Ovary (tissue), 9 donors: Measurements from ENCODE around the gene TET2. TPM values are rescaled to one million over a fixed set of nuclear protein-coding genes. Genes with fewer than 3 reads are reported as not detected.

ENCODE experiments used
- DNase-seq, 5 donors: peaks; one replicate each; pipeline ENCODE4 v3.0.0-alpha.2; 2019 to 2020
- H3K27ac ChIP-seq, 2 donors: fragments of 200-600 bp; one replicate each; pipeline versions ENCODE4 v1.5.1 to v1.8.0; 2019 to 2022
- H3K27me3 ChIP-seq: fragments of 200-600 bp; one replicate; pipeline ENCODE4 v1.8.0; 2022
- H3K36me3 ChIP-seq: fragments of 200-600 bp; sonication (generic); one replicate; pipeline ENCODE4 v1.5.1; 2019
- H3K4me1 ChIP-seq: one replicate; pipeline ENCODE4 v1.8.1; 2013; ENCODE audit warnings: mild to moderate bottlenecking, moderate library complexity; ENCODE audit not compliant: insufficient read depth
- H3K4me3 ChIP-seq: fragments of 200-600 bp; sonication (generic); one replicate; pipeline ENCODE4 v1.5.1; 2017
- H3K9me3 ChIP-seq, 2 donors: fragments of 200-600 bp in 1 of 2; sonication (generic) in 1 of 2; one replicate each; pipeline versions ENCODE4 v1.5.1 to v1.8.1; 2013 to 2019; ENCODE audit warnings: mild to moderate bottlenecking in 1 of 2, moderate library complexity in 1 of 2
- EP300 ChIP-seq: sonication (generic); formaldehyde crosslinking; IDR thresholded peaks from one replicate; pipeline ENCODE4 v1.6.1; 2017; ENCODE audit warnings: antibody characterized with exemption
- POLR2A ChIP-seq: fragments of 450-650 bp; IDR thresholded peaks from one replicate; pipeline ENCODE4 v1.6.1; 2017; ENCODE audit warnings: antibody characterized with exemption, mild to moderate bottlenecking, moderate library complexity
- WGBS, 3 donors: extraction: QIAGEN DNeasy Blood & Tissue Kit in 1 of 3; methylation state at CpG; one replicate each; pipeline versions ENCODE4 v1.1.5 to v1.1.7; 2013 to 2017; 5-methylcytosine and 5-hydroxymethylcytosine counted together
- intact Hi-C, 4 donors: fragments of 100-400 bp; cut with DNase I; formaldehyde crosslinking; loops; one replicate each; pipeline versions ENCODE4 v1.11.0 to v1.15.1; 2022 to 2023
- polyA plus RNA-seq, 2 donors: library from polyadenylated mRNA; stranded (reverse); fragments of 200-250 nt in 1 of 2; fragments of 350-450 nt in 1 of 2; fragmentation: Illumina TruSeq in 1 of 2; extraction: RNeasy Lipid Tissue Mini Kit (QIAGEN cat#74804) in 1 of 2; gene quantifications; one replicate each; pipeline ENCODE4 v1.2.3, GENCODE V29; 2013 to 2014
- total RNA-seq, 7 donors: library from RNA; depleted of rRNA in 2 of 7; stranded (reverse); fragments of >200 nt in 2 of 7; fragmentation: NEBNext Ultra II Directional in 3 of 7; extraction: Animal tissue kit (Norgen Biotek cat#: 25700) in 3 of 7; gene quantifications; one replicate each; pipeline versions ENCODE4 v1.1.0 to v1.2.4, GENCODE V29; 2016 to 2023
- TF ChIP-seq, protein P1 (sequence below), 3 donors: fragments of 450-650 bp in 2 of 3; fragments of 200-600 bp in 1 of 3; IDR thresholded peaks; one replicate each; pipeline versions ENCODE4 v1.5.1 to v1.8.0; 2016 to 2022; ENCODE audit warnings: antibody characterized with exemption in 3 of 3, mild to moderate bottlenecking in 1 of 3
- donor health status: DM: no; HTN: no; CAD: no; lungs with moderate emphysema.
- donor health status: DM: no; HTN: no; CAD: no.
- donor health status: Bipolar disorder and iron deficiency.
- donor health status: DM: yes; HTN: yes; CAD: no.
- donor health status: DM: no; HTN: no; CAD: no.
- donor health status: DM: yes; HTN: yes; CAD: no.

TET2 gene
- total and polyA plus RNA-seq, 9 donors, result 3.7 to 20.8 (median 17.3) TPM

DNA sequence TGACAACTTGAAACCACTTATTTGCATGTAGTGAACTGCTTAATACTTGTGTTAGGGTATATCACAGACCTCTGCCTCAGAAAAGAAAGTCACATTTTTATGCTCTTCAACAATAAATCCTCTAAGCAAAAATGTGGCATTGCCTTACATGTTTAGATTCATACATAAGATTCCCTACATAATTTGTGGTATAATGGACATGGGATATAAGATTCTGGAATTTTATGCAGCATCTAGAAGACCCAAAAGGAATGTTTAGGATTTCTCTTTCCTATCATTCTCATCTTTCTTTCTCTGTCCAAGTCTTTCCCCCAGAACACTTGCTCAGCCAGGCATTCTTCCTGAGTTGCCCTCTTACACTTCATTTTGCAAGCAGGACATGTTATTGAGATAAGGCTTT lies 37.7 kb upstream of the TET2 start:
- no peak for DNase-seq
- H3K4me1 ChIP-seq, result no peaks in the 10 kb centered on the region
- no peak overlapping the region for H3K4me3 ChIP-seq
- H3K27ac ChIP-seq, result no peak overlapping the region
- no peaks in the 10 kb centered on the region for H3K27me3 ChIP-seq
- intact Hi-C loops, result no loop called here
- H3K36me3 ChIP-seq, result no peaks in the 10 kb centered on the region
- no peaks in the 10 kb centered on the region for H3K9me3 ChIP-seq
- TF ChIP-seq EP300 (no peak), POLR2A (no peak)
- TF ChIP-seq, protein P1, sequence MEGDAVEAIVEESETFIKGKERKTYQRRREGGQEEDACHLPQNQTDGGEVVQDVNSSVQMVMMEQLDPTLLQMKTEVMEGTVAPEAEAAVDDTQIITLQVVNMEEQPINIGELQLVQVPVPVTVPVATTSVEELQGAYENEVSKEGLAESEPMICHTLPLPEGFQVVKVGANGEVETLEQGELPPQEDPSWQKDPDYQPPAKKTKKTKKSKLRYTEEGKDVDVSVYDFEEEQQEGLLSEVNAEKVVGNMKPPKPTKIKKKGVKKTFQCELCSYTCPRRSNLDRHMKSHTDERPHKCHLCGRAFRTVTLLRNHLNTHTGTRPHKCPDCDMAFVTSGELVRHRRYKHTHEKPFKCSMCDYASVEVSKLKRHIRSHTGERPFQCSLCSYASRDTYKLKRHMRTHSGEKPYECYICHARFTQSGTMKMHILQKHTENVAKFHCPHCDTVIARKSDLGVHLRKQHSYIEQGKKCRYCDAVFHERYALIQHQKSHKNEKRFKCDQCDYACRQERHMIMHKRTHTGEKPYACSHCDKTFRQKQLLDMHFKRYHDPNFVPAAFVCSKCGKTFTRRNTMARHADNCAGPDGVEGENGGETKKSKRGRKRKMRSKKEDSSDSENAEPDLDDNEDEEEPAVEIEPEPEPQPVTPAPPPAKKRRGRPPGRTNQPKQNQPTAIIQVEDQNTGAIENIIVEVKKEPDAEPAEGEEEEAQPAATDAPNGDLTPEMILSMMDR (IDR thresholded peaks at IDR 0.05), result no peak

DNA sequence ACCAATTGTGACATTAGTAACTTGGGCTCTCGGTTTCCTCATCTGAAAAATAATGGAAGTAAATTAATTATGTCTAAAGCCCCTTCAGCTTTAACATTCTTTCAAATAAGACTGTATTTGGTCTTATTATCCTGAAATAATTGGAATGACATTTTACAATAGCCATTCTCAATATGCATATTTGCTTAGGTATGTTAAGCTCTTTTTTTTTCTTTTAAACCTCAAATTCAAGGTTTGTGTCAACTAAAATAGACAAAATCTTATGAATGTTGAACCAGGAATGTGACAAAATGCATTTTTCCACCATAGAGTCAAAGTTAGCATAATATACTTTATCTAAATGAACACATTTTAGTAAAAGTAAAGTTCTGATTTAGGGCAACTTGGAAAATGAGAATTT lies 34.4 kb upstream of the TET2 start:
- Histone ChIP-seq H3K4me1 (peaks cover 2% of the 10 kb centered on the region), H3K36me3 (no peaks in the 10 kb centered on the region), H3K27me3 (no peaks in the 10 kb centered on the region), H3K9me3 (no peaks in the 10 kb centered on the region), H3K4me3 (no peak overlapping the region), H3K27ac (no peak overlapping the region)
- no peak for DNase-seq
- WGBS, 3 donors, result 89 to 95% (median 92%) methylated on average over 1 of the region's 1 CpG
- intact Hi-C loops, result no loop called here
- no peak for TF ChIP-seq POLR2A
- TF ChIP-seq EP300, result no peak

DNA sequence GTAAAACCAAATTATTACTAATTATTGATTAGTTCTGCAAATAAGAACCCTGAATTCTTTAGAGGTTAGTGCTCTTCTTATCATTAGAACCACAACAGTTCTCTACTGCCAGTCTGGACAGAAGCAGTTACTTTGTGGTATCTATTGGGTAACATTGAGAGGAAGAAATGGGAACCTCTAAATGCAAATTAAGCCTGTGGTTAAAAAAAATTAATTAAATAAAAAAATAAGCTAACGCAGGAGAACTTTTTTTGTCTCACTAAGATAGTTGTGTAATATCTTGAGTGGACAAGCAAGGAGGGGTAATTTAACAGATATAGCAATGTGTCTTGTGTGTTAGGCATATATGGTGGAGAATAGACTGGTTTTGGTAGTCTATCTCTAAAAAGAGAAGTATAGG lies 32.9 kb upstream of the TET2 start:
- H3K4me3 ChIP-seq, result no peak overlapping the region
- H3K9me3 ChIP-seq, result no peaks in the 10 kb centered on the region
- H3K27ac ChIP-seq, result no peak overlapping the region
- WGBS, 3 donors, result 42 to 45% (median 43%) methylated on average over 1 of the region's 1 CpG
- no peak for TF ChIP-seq EP300
- no peak for TF ChIP-seq POLR2A
- TF ChIP-seq, protein P1 (IDR thresholded peaks at IDR 0.05), result no peak
- DNase-seq, result no peak
- H3K36me3 ChIP-seq, result no peaks in the 10 kb centered on the region
- H3K4me1 ChIP-seq, result peaks cover 2% of the 10 kb centered on the region
- H3K27me3 ChIP-seq, result no peaks in the 10 kb centered on the region
- intact Hi-C loops, result no loop called here

DNA sequence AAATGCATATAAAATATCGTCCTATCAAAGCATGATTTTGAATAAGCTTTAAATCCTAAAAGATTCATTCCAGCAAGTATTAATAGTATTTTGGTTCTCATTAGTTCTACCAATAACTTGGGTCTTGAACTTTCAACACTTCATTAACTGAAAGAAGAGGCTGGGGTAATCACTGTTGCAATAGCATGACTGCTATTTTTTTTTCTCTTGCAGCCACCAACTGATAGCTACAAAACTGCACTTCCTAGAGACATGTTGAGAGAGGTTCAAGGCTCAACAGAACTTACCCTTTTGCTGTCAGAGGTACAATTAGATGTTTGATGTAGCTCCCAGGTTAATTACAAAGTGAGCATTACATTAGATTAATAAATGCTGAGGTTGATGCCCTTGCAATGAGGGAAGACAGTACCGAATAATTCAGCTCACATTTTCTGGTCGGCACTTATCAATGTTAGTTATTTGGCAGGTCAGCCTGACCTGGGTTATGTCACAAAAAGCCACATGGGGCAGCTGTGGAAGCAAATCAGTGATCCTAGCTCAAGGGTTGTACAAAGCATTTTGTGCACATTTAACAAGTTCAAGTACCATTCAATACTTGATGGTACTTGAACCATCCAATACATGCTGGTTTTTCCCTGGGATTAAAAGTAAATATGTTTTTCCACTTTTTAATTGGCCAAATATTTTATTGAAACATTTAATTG lies 29.9 kb upstream of the TET2 start:
- no peak for DNase-seq
- Histone ChIP-seq H3K36me3 (no peaks in the 10 kb centered on the region), H3K9me3 (no peaks in the 10 kb centered on the region), H3K4me1 (peaks cover 2% of the 10 kb centered on the region), H3K27ac (no peak overlapping the region), H3K27me3 (no peaks in the 10 kb centered on the region), H3K4me3 (no peak overlapping the region)
- TF ChIP-seq, protein P1 (IDR thresholded peaks at IDR 0.05), result no peak
- TF ChIP-seq EP300, result no peak
- TF ChIP-seq POLR2A, result no peak
- intact Hi-C loops, result no loop called here
- WGBS, 3 donors, result 35 to 52% (median 37%) methylated on average over 3 of the region's 3 CpGs

DNA sequence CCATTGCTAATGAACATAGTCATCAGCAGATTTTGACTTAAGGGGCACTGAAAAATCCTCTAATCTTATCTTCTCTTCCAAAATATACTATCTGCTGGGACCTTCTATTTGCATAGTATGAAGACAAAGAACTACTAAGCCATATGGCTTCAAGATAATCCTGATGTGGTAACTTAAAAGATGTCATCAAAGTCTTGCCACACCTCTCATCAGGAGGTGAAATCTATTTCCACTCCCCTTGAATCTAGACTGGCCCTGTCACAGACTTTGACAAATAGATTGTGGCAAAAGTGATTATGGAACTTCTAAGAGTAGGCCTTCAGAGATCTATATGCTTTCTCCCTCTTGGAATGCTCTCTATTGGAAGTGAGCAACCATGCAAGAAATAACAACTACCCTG lies 27.3 kb upstream of the TET2 start:
- H3K27ac ChIP-seq, result no peak overlapping the region
- peaks cover 2% of the 10 kb centered on the region for H3K4me1 ChIP-seq
- intact Hi-C loops, result no loop called here
- no peaks in the 10 kb centered on the region for H3K36me3 ChIP-seq
- no peak overlapping the region for H3K4me3 ChIP-seq
- TF ChIP-seq, protein P1 (IDR thresholded peaks at IDR 0.05), result no peak
- TF ChIP-seq POLR2A (no peak), EP300 (no peak)
- no peak for DNase-seq
- no peaks in the 10 kb centered on the region for H3K9me3 ChIP-seq
- H3K27me3 ChIP-seq, result no peaks in the 10 kb centered on the region
